Common myeloid progenitor, CD34-positive (primary cell): ENCODE data around the gene FTO.

ENCODE experiments used
- CTCF ChIA-PET: fragments of 350-600 bp; sonication (Branson Sonifier 250); formaldehyde crosslinking; loops from one replicate; lab custom pipeline; 2021; ENCODE audit warnings: antibody characterized with exemption; lab: Charles Lee
- POLR2A ChIA-PET: fragments of 350-600 bp; sonication (Branson Sonifier 250); formaldehyde crosslinking; loops from one replicate; lab custom pipeline; 2021; ENCODE audit warnings: antibody characterized with exemption; lab: Charles Lee
- DNase-seq, 3 donors: peaks; one replicate each; pipeline versions ENCODE4 v3.0.0 to v3.0.0-alpha.2; 2013
- H3K27ac ChIP-seq, 2 experiments: 1 replicate in 1 of 2; 2 replicates in 1 of 2; pipeline ENCODE4 v1.7.0; 2013; ENCODE audit warnings: inconsistent platforms in 2 of 2, low read length in 2 of 2, mild to moderate bottlenecking in 2 of 2, low read depth in 1 of 2, moderate library complexity in 1 of 2; ENCODE audit not compliant: severe bottlenecking in 2 of 2, insufficient read depth in 1 of 2, poor library complexity in 1 of 2
- H3K27me3 ChIP-seq, 5 experiments: replicated peaks in 2 of 5; 1 replicate in 3 of 5; 2 replicates in 2 of 5; pipeline versions ENCODE4 v1.6.1 to v1.7.0; 2013; ENCODE audit warnings: low read length in 4 of 5, mild to moderate bottlenecking in 2 of 5, moderate library complexity in 2 of 5, inconsistent platforms in 1 of 5; ENCODE audit not compliant: insufficient read depth in 5 of 5, control insufficient read depth in 4 of 5
- H3K36me3 ChIP-seq, 4 experiments: 1 replicate in 2 of 4; 2 replicates in 2 of 4; pipeline versions ENCODE4 v1.6.1 to v1.7.0; 2013; ENCODE audit warnings: low read length in 3 of 4, control low read depth in 1 of 4, mild to moderate bottlenecking in 1 of 4; ENCODE audit not compliant: control insufficient read depth in 4 of 4, insufficient read depth in 4 of 4
- H3K4me1 ChIP-seq, 4 experiments: 1 replicate in 3 of 4; 2 replicates in 1 of 4; pipeline versions ENCODE4 v1.6.1 to v1.7.1; 2013; ENCODE audit warnings: low read length in 3 of 4, mild to moderate bottlenecking in 3 of 4, control low read depth in 1 of 4, inconsistent platforms in 1 of 4, moderate library complexity in 1 of 4; ENCODE audit not compliant: control insufficient read depth in 4 of 4, insufficient read depth in 4 of 4; ENCODE audit errors: control extremely low read depth in 1 of 4
- H3K4me3 ChIP-seq, 7 experiments: 1 replicate in 4 of 7; 2 replicates in 3 of 7; pipeline versions ENCODE4 v1.5.1 to v1.7.0; 2013; ENCODE audit warnings: mild to moderate bottlenecking in 7 of 7, low read length in 6 of 7, moderate library complexity in 6 of 7, inconsistent platforms in 2 of 7, low read depth in 2 of 7, control low read depth in 1 of 7; ENCODE audit not compliant: insufficient read depth in 4 of 7, control insufficient read depth in 1 of 7; ENCODE audit errors: extremely low read depth in 1 of 7
- H3K9me3 ChIP-seq, 5 experiments: 1 replicate in 4 of 5; 2 replicates in 1 of 5; pipeline versions ENCODE4 v1.6.1 to v1.7.1; 2013; ENCODE audit warnings: low read length in 4 of 5, mild to moderate bottlenecking in 2 of 5, inconsistent platforms in 1 of 5, low read depth in 1 of 5, moderate library complexity in 1 of 5; ENCODE audit not compliant: control insufficient read depth in 4 of 5, insufficient read depth in 2 of 5; ENCODE audit errors: control extremely low read depth in 1 of 5
- WGBS: methylation state at CpG from one replicate; pipeline ENCODE4 v1.1.5; 2013; ENCODE audit not compliant: insufficient coverage; 5-methylcytosine and 5-hydroxymethylcytosine counted together

The FTO gene

GRCh38 chr16:53958341-53958880 is 254.5 kb downstream of the FTO start:
- CTCF ChIA-PET: interaction anchor here (2.8 kb wide), 1 partner anchor 11 kb away, joined by 10 read pairs; no protein-coding TSS in a partner anchor
- no peak overlapping the region for H3K4me3 ChIP-seq
- H3K27ac ChIP-seq: no peak overlapping the region
- DNase-seq: no peak
- POLR2A ChIA-PET: no interaction called here
- H3K9me3 ChIP-seq: no peaks in the 10 kb centered on the region
- no peaks in the 10 kb centered on the region for H3K36me3 ChIP-seq
- 98% methylated on average over 9 of the region's 10 CpGs for WGBS
- H3K27me3 ChIP-seq: no peaks in the 10 kb centered on the region
- peaks cover 0 to 6% (median 1%) of the 10 kb centered on the region in 4 experiments for H3K4me1 ChIP-seq

DNA sequence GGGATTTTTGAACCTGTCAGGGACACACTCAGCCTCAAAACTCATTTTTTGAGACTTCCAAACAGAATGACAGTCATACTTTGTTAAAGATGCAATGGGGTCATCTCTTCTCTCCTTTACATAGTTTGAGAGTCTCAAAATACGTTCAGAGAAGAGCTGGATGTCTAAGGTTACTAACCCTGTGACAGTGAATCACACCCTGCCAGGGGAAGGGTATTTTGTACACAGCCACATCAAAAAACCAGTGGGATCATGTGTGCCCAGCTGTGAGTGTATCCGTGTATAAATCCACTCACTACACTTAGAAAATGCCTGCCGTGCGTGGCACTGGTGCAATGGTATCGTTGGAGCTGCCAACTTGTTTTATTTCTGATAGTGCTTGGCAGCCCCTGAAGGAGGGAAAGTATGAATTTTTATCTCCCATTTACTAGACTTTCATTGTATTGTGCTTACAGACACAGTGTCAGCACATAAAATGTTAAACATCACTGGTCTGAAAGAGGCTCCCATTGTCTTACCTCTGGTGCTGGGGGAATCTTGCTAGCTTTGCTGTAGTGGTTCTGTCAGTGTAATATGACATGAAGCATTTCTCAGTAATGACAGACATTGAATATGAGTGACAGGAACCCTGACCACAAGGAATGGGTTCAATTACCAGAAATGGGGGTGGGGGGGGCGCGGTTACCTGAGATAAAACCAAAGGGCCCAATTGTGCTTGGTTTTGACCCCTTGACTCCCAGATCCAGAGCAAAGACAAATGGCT is 256.3 kb downstream of the FTO start:
- H3K36me3 ChIP-seq: no peaks in the 10 kb centered on the region
- no peak overlapping the region for H3K4me3 ChIP-seq
- no peaks in the 10 kb centered on the region for H3K9me3 ChIP-seq
- ChIA-PET POLR2A (no interaction called here), CTCF (interaction anchor here (1.3 to 2.8 kb wide), 2 partner anchors 10 to 13 kb away, joined by 3 to 10 read pairs; no protein-coding TSS in a partner anchor)
- H3K27me3 ChIP-seq: no peaks in the 10 kb centered on the region
- WGBS: 91% methylated on average over 4 of the region's 7 CpGs
- H3K4me1 ChIP-seq: peaks cover 0 to under 1% (median 0%) of the 10 kb centered on the region in 4 experiments
- H3K27ac ChIP-seq: no peak overlapping the region
- no peak for DNase-seq

GRCh38 chr16:53960954-53961616 is 257.1 kb downstream of the FTO start:
- H3K4me3 ChIP-seq: no peak overlapping the region
- no peaks in the 10 kb centered on the region for H3K4me1 ChIP-seq
- CTCF ChIA-PET: interaction anchor here (0.6 kb wide), 1 partner anchor 11 kb away, joined by 3 read pairs; no protein-coding TSS in a partner anchor
- H3K27ac ChIP-seq: no peak overlapping the region
- H3K9me3 ChIP-seq: no peaks in the 10 kb centered on the region
- POLR2A ChIA-PET: no interaction called here
- 98% methylated on average over 6 of the region's 6 CpGs for WGBS
- DNase-seq: no peak
- H3K36me3 ChIP-seq: no peaks in the 10 kb centered on the region
- no peaks in the 10 kb centered on the region for H3K27me3 ChIP-seq

GRCh38 chr16:53962041-53962440 is 258.1 kb downstream of the FTO start:
- no peak overlapping the region for H3K27ac ChIP-seq
- WGBS: 83% methylated on average over 1 of the region's 2 CpGs
- no peaks in the 10 kb centered on the region for H3K4me1 ChIP-seq
- H3K9me3 ChIP-seq: no peaks in the 10 kb centered on the region
- H3K36me3 ChIP-seq: no peaks in the 10 kb centered on the region
- ChIA-PET POLR2A (no interaction called here), CTCF (no interaction called here)
- DNase-seq: peak in 1 of 3 donors; percentile 19
- H3K4me3 ChIP-seq: no peak overlapping the region
- no peaks in the 10 kb centered on the region for H3K27me3 ChIP-seq

- POLR2A ChIA-PET: no interaction called here
- Histone ChIP-seq H3K9me3 (no peaks in the 10 kb centered on the region), H3K27me3 (no peaks in the 10 kb centered on the region), H3K27ac (no peak overlapping the region), H3K4me3 (no peak overlapping the region), H3K4me1 (no peaks in the 10 kb centered on the region), H3K36me3 (no peaks in the 10 kb centered on the region)
- no peak for DNase-seq
- CTCF ChIA-PET: interaction anchor here (1.7 kb wide), 1 partner anchor 70 kb away, joined by 5 read pairs; no protein-coding TSS in a partner anchor
These were observed 260.3 kb downstream of the FTO start for GRCh38 chr16:53964145-53964790.

DNA sequence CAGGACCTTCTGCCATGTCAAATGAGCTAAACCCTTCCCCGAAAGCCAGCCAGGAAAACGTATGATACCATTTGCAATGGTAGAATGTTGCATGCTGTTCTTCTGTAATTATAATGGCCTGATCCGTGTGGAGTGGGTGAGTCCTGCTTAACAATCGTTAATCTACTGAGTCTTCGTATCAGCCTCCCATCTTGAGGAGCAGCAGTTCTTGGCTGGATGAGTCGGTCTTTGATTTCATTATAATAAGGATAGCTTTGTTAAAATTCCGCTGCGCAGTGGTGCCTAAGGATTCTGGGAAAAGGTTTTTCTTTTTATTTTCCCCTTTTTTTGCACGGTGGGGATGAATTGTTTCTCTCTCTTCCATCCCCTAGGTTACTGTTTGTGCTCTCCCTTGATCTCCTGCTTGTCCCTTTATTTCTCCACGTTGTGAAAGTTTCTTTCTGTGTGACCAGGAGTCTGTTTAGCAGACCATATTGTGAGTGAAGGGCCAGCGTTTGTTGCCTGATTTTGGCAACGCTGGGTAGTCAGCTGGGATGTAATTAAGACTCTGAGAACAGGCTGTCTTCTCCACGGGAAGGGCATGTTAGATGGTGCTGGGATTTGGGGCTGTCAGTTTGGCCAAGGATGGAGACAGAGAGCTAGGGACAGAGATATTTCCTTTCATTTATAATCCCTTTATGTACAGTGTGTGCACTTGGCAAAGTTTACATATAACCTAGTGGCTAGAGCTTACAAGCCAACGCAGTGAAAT is 263.0 kb downstream of the FTO start:
- CTCF ChIA-PET: no interaction called here
- no peak overlapping the region for H3K4me3 ChIP-seq
- POLR2A ChIA-PET: no interaction called here
- H3K27me3 ChIP-seq: no peaks in the 10 kb centered on the region
- DNase-seq: no peak
- H3K27ac ChIP-seq: no peak overlapping the region
- H3K4me1 ChIP-seq: no peaks in the 10 kb centered on the region
- no peaks in the 10 kb centered on the region for H3K36me3 ChIP-seq
- 97% methylated on average over 8 of the region's 14 CpGs for WGBS
- H3K9me3 ChIP-seq: no peaks in the 10 kb centered on the region
